LoVo (cell line): ENCODE results near the gene COL4A1.

ENCODE experiments used
- DNase-seq: peaks from one replicate; pipeline ENCODE4 v3.0.0-alpha.2; 2016; ENCODE audit warnings: low spot score

COL4A1 gene

DNA sequence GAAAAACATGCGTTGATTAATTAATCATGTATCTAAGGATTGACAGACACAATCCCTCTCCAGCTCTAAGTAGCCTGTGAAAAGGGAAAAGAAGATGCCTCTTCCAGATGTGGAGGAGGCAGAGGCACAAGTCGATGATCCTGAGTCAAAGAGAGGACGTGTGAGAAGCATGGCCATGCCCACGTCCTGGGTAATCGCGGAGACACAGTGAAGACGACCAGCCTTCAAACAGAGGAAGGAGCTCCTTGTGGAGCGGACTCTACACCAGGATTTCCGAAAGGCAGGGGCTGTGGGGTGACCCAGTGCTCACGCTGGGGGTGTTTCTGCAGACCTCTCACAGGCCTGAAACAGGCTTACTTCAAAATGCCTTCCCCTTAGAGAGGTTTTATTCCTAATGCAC, 70.5 kb downstream of the COL4A1 start:
- DNase-seq = no peak

- no peak for DNase-seq
These were observed 72.4 kb downstream of the COL4A1 start for GRCh38 chr13:110234532-110234931.

DNA sequence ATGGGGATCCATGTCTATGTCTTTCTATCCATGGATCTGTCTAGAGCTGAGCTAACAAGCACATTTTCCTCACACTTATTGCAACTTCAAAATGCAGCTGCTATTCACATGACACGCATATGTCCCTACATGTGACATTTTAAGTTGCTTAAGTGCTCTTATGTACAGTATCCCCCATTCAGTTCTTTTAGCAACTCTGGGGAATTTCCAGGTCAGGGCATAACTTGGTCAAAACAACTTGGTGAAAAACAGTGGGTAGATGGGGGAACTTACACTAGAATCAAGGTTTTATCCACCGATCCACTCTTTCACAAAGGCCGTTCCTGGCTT, 73.0 kb downstream of the COL4A1 start:
- no peak for DNase-seq

- no peak for DNase-seq
These were observed 73.6 kb downstream of the COL4A1 start for GRCh38 chr13:110233181-110233950.

DNA sequence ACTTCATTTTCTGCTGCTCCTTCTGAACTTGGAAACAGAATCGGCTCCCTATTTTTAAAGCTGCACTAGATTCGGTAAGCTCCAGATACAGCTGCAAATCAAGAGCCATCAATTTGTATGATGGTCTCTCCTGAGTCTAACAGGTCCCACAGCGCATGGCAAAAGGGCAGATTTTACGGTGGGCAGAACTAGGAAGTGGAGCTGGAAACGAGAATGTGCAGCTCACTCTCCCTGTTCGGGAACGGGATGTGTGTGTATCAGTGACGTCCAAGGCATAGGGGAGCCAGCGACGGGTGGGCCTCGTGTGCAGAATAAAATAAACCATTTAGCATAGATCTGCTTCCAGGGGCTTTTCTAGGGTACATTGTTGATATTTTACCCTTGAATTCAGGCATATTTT, 74.2 kb downstream of the COL4A1 start:
- no peak for DNase-seq

DNA sequence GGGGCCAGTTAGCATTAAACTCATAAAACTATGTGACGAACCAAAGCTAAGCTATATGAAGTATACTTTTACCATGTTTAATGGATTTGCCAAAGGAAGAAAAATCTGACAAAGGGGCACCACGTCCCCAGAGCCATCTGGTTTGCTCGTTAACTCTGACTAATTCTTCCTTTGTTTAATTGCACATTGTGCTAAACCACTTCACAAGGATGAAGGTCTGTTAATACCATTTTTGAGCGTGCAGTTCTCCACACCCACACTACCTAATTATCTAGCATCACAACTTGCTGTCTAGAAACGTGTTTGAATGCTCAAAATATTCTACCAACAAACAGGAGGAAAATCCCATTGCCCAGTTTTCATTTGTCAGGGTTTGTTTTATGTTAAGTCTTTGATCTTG, 74.8 kb downstream of the COL4A1 start:
- DNase-seq = no peak

GRCh38 chr13:110231348-110232047, 75.5 kb downstream of the COL4A1 start:
- no peak for DNase-seq

DNA sequence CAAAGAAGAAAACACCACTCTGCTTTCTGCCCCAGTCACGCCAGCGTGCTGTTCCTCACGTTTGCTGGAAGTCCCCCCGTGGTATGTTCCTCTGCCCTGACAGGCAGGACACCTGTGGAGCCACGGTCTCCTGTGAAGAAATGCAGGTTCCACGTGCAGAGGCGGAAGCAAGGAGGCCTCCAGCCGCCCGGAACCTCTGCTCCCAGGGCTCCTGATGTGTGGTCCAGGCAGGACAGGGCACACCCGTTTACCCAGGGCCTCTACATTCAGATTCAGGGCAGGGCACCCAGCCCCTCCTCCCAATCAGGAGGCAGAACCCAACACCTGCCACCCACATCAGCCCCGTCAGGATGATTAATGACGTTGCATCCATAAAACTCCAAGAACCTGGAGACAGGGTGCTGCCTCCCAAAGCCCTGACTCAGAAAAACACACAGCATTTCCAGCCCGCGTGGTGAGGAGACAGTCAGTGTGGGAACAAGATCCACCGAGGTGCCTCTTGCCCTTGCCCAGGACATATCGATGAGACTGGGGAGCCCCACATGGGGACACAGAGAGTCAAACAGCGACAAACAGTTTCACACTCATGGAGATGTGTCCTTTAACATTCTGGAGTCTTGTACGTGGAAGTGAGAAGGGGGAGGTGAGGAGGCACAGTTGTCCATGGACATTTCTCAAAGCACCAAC, 76.2 kb downstream of the COL4A1 start:
- no peak for DNase-seq

DNA sequence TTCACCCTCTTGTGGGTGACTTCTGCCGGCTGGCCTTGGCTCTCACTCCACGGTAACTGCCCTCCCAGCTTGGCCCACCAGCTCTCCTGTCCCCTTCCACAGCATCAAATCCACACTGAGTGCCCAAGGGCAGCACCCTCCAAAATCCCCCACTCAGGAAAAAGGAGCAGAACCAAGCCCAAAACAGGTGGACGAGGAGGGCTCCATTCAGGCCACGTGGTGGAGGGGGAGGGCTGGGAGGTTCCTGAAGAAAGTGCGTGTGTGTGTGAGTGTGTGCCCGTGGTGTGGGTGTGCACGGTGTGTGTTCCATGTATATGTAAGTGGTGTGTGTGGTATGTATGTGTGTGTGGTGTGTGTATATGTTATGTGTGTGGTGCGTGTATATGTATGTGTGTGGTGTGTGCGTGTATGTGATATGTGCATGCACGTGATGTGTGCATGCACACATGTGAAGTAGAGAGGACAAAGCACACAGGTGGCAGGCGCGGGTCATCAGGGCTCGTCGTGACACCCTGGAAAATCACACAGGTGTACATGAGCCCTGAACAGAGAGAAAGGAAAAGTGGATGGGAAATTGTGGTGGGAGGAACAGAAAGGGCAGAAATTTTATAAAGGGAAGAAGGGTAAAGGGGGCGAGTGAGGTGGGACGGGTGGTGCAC, 76.9 kb downstream of the COL4A1 start:
- no peak for DNase-seq

DNA sequence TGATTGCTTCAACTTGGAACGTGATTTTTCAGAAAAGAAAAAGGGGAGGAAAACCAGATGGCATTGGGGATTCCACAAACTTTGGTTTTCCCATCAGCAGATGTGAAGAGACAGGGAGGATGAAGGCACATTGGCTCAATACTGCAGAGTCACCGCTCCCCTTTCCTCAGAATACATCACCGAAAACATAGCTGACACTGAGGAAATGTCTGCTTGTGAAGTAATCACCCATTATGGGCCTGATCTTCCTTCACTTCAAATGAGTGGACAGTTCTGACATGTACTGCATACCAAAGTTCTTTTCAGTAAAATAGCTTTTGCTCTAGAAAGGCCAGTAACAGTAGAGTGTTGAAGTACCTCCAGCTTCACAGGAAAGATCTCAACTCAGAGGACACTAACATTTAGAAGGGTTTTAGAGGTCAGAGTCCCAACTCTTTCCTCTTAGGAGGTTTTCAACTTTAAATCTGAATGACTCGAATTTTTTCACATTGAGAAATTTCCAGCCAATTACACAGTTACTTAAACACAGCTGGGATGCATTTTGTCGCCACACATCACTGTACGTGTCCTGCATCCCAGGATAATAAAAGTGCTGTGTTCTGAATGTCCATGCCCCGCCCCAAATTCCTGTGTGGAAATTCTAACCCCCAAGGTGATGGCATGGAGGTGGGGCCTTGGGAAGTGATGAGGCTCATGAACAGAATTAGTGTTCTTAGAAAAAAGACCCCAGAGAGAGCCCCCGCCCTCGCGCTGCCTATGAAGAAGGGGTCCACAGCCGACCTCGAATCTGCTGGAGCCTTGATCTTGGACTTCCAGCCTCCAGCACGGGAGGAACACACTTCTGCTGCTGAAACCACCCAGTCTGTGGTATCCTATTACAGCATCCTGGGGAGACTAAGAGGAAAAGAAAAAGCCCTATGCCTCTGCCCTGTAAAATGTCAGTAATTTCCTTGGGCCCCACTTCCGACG, 77.7 kb downstream of the COL4A1 start:
- DNase-seq = no peak

DNA sequence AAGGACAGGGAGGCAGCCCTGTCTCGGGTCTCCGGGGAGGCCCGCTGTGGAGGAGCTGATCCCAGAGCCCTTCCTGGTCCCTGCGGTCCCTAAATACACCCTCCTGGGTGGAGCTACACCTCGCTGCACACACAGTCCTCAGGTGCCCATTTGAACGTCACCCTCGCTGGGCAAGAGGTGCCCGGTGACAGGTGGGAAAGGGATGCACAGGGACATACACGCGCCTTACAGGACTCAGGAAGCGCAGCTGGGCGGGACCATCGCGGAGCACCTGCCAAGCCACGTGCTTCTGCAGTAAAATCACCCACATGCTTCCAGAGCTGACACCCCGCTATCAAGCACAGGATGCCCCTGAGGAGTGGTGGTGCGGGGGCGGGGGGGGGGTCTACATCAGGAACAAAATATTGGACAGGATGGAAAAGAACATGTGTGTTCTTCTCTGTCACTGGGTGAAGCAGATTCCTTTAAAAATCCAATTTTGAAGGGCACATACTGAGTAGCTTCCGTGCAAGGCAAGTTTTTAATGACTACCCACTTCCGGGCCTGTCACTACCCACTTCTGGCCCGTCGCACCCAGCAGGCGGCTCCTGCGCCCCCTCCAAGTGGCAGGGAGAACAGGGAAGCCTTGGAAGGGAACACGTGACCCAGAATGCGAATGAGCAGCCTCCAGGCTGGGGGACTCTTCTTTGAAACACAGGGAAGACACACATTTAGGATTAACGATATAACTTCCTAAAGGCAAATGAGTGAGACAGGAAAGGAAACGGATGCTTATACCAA, 78.9 kb downstream of the COL4A1 start:
- DNase-seq = no peak

GRCh38 chr13:110227416-110227815, 79.5 kb downstream of the COL4A1 start:
- DNase-seq = no peak

DNA sequence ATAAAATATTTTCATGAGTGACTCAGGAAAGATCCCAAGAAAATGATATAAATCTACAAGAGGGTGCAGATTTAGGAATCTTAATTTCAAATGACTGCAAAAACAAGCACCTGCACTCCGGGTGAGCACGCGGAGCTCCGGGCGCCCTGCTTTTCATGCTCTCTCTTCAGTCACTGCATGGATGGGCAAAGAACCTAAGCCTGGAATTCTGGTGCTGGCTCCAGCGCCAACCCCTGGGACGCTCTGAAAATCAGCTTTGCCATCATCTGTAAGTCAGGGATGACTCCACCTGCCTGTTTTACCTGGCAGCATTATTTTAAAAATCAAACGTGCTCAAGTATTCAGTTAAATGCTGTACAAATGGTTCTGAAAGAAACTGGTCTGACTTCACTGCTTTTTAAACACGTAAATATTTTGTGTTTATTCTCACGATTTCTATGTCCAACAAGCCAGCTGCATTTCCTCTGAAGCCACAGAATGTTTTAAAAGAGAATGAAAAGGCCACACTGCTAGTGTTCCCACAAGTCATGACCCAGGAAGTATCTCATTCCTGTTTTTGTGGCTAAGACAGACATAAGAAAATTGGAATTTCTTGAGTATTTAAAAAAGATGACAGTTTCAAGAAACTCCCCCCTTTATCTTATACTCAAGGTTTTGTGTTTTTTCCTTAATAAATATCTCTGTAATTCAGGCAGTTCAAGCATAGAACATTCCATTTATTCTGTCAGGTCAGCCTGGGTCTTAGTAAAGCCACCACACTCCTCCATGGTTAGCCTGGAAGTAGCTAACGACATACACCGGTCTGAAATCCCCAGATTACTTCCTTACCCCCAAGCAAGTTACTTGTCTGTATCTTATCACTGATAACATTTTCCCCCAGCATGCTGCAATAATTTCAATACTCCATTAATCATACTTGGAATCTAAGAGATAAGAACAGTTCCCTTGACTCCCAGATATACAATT, 81.1 kb downstream of the COL4A1 start:
- no peak for DNase-seq

DNA sequence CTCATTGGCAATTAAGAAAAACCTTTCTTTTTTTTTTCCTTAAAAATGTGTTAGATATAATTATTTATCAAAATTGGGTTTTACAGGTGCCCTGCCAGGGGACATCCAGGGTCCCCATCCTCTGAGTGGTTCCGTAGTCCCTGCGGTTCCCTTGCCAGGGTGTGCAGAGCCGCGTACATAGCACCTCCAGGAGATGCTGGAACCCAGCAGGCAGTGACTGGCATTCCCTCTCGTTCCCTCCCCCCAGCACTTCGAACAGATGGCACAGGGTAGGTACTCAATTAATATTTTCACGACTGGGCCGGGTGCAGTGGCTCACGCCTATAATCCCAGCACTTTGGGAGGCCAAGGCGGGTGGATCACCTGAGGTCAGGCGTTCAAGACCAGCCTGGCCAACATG, 82.0 kb downstream of the COL4A1 start:
- DNase-seq = no peak

- DNase-seq = no peak
These were observed 82.4 kb downstream of the COL4A1 start for GRCh38 chr13:110224519-110224918.

GRCh38 chr13:110221406-110222117, 85.4 kb downstream of the COL4A1 start:
- DNase-seq = no peak

DNA sequence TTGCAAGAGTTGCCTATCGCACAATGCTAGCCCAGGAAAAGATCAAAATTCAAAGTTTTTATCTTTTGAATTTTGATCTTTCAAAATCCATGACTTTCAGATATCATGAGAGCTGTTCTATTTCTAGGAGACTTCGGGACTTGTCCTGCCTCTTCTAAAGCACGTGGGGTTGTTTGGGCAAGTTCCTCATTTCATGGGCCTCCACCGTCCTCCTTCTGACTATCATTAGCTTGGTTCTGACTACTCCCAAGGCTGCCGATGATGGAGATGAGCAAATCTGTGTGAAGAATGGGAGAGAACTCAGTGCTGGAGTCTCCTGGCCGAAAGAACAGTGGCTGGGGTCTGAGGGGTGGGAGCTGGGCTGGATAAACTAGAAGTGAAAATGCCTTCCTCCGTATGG, 86.5 kb downstream of the COL4A1 start:
- no peak for DNase-seq

GRCh38 chr13:110218581-110219201, 88.3 kb downstream of the COL4A1 start:
- no peak for DNase-seq
